ENCODE results near the gene CDH8.

- TF ChIP-seq POLR2A (IDR thresholded peaks at IDR 0.05; ENCODE audit: low read depth, low read length) (no peak), MAX (IDR thresholded peaks at IDR 0.05; ENCODE audit: insufficient read depth, insufficient read length) (no peak)
Observed at GRCh38 chr16:62020681-62021080, 15.6 kb downstream of the CDH8 start.
